Stromal cell of bone marrow (primary cell): ENCODE results near the gene GPR156.

Experiments
- DNase-seq: peaks from one replicate; pipeline ENCODE4 v3.0.0-alpha.2; 2012; ENCODE audit warnings: low read depth

GPR156 gene

GRCh38 chr3:120193554-120193953, 91.5 kb downstream of the GPR156 start:
- DNase-seq, result no peak

- no peak for DNase-seq
Measured at GRCh38 chr3:120192579-120192978, 92.4 kb downstream of the GPR156 start.

GRCh38 chr3:120192159-120192558, 92.9 kb downstream of the GPR156 start:
- DNase-seq, result no peak

- DNase-seq, result peak; percentile 45
Measured at GRCh38 chr3:120182613-120183511, 102.2 kb downstream of the GPR156 start.

GRCh38 chr3:120181632-120182031, 103.4 kb downstream of the GPR156 start:
- DNase-seq, result no peak

- DNase-seq, result no peak
Measured at GRCh38 chr3:120180731-120181412, 104.2 kb downstream of the GPR156 start.

- DNase-seq, result no peak
Measured at GRCh38 chr3:120177707-120178306, 107.2 kb downstream of the GPR156 start.

- DNase-seq, result peak; percentile 62
Measured at GRCh38 chr3:120177151-120177550, 107.9 kb downstream of the GPR156 start.

GRCh38 chr3:120174811-120175539, 110.0 kb downstream of the GPR156 start:
- no peak for DNase-seq

- no peak for DNase-seq
Measured at GRCh38 chr3:120173056-120173675, 111.9 kb downstream of the GPR156 start.

- peak; percentile 85 for DNase-seq
Measured at GRCh38 chr3:120172070-120172469, 113.0 kb downstream of the GPR156 start.

GRCh38 chr3:120171134-120171873, 113.7 kb downstream of the GPR156 start:
- peak; percentile 71 for DNase-seq

- DNase-seq, result no peak
Measured at GRCh38 chr3:120170223-120170622, 114.8 kb downstream of the GPR156 start.

- DNase-seq, result no peak
Measured at GRCh38 chr3:120169407-120169806, 115.6 kb downstream of the GPR156 start.

GRCh38 chr3:120168611-120169010, 116.4 kb downstream of the GPR156 start:
- no peak for DNase-seq

- DNase-seq, result no peak
Measured at GRCh38 chr3:120168038-120168437, 117.0 kb downstream of the GPR156 start.

- no peak for DNase-seq
Measured at GRCh38 chr3:120167488-120167887, 117.5 kb downstream of the GPR156 start.

GRCh38 chr3:120163816-120164215, 121.2 kb downstream of the GPR156 start:
- DNase-seq, result no peak

GRCh38 chr3:120163026-120163425, 122.0 kb downstream of the GPR156 start:
- DNase-seq, result no peak

- no peak for DNase-seq
Measured at GRCh38 chr3:120162400-120162799, 122.6 kb downstream of the GPR156 start.

- no peak for DNase-seq
Measured at GRCh38 chr3:120161902-120162301, 123.1 kb downstream of the GPR156 start.
